Activated naive CD4-positive, alpha-beta T cell treated with anti-CD3 and anti-CD28 coated beads, Interleukin-2, amount 50 U/mL, for 24 hours (primary cell): Measurements from ENCODE around the gene C2CD2.

Experiments used
- H3K27ac Mint-ChIP-seq: one replicate; pipeline ENCODE4 v1.8.0; 2021; ENCODE audit warnings: mild to moderate bottlenecking, mixed read lengths
- H3K27me3 Mint-ChIP-seq: one replicate; pipeline ENCODE4 v1.8.0; 2021; ENCODE audit warnings: mixed read lengths
- H3K36me3 Mint-ChIP-seq: one replicate; pipeline ENCODE4 v1.8.0; 2021; ENCODE audit warnings: mixed read lengths
- H3K4me1 Mint-ChIP-seq: one replicate; pipeline ENCODE4 v1.8.0; 2021; ENCODE audit warnings: mixed read lengths
- H3K4me3 Mint-ChIP-seq: one replicate; pipeline ENCODE4 v1.8.0; 2021; ENCODE audit warnings: mild to moderate bottlenecking, mixed read lengths
- H3K9me3 Mint-ChIP-seq: one replicate; pipeline ENCODE4 v1.8.0; 2021; ENCODE audit warnings: mixed read lengths

Gene C2CD2

DNA sequence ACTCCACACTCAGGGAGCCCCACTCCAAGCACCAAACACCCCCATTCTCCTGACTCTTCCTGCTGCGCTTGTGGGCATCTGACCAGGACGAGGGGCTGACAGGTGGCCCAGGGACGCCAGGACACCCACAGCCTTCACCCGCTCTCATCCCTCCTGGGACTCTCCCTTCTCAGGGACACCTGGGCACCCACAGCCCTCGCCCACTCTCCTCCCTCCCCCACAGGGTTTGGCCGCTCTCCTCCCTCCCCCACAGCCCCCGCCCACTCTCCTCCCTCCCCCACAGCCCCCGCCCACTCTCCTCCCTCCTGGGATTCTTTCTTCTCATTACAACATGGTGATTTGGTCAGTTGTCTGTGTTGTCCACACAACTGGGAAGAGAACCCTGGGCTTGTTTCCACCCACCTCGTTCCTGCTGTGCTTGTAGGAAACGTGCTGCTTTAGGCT lies 118.1 kb downstream of the C2CD2 start:
- no peaks in the 10 kb centered on the region for H3K4me1 Mint-ChIP-seq
- H3K27ac Mint-ChIP-seq = no peak overlapping the region
- no peaks in the 10 kb centered on the region for H3K9me3 Mint-ChIP-seq
- peaks cover 12% of the 10 kb centered on the region for H3K36me3 Mint-ChIP-seq
- no peak overlapping the region for H3K4me3 Mint-ChIP-seq
- no peaks in the 10 kb centered on the region for H3K27me3 Mint-ChIP-seq
